NCI-H2171 treated with DMSO at 0.1 percent for 48 hours (cell line): ENCODE results near the gene ISOC2.
"Not testable (repeated sequence)": the region's sequence is repeated elsewhere in the genome, so short reads cannot be mapped to it uniquely, and the experiment has no call there.

Experiments used
- DNase-seq: peaks from one replicate; lab custom pipeline; 2025; lab: John Stamatoyannopoulos, UW

Gene ISOC2

DNA sequence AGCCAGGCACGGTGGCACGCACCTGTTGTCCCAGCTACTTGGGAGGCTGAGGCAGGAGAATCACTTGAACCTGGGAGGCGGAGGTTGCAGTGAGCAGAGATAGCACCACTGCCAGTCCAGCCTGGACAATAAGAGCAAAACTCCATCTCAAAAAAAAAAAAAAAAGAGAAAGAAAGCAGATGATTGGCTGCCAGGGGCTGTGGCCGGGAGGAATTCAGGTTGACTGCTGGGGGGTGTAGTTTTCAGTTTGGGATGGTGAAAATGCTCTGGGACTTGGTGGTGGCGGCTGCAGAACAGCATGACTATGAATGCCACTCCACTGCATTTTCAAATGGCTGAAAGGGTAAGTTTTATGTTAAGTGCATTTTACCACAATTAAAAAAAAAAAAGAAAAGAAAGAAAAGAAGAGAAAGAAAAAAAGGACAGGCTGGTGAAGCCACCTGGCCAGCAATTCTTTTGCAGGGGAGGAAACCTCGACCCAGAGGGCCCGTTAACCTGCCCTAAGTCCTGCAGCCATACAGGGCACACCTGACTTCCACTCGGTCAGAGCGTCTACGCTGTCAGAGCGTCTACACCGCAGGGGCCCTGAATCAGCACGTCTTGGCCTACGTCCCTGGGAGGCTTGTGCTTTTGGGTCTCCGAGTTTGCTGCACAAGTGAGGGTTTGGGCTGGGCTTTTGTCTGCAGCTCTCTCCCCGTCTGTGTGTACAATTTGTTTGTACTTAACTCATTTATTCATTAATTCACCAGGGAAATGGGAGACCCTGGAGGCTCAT is 3.6 kb downstream of the ISOC2 start:
- no peak for DNase-seq

DNA sequence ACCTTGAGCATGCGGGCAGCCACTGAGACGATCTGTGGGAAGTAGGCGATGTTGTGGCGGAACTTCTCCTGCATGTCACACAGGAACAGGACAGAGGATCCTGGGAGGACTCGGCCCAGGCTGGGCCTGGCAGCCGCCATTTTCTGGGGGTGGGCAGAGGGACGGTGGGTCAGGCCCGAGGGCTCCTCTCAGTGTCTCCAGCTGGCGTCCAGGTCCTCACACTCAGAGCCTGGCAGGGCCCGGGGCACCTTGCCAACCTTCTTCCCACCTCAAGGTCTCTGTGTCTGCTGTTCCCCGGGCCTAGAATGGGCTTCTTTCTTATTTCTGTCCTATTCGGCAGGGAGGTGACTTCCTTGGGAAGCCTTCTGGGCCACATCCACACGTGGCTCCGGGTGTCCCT is 5.1 kb downstream of the ISOC2 start:
- DNase-seq = no peak

DNA sequence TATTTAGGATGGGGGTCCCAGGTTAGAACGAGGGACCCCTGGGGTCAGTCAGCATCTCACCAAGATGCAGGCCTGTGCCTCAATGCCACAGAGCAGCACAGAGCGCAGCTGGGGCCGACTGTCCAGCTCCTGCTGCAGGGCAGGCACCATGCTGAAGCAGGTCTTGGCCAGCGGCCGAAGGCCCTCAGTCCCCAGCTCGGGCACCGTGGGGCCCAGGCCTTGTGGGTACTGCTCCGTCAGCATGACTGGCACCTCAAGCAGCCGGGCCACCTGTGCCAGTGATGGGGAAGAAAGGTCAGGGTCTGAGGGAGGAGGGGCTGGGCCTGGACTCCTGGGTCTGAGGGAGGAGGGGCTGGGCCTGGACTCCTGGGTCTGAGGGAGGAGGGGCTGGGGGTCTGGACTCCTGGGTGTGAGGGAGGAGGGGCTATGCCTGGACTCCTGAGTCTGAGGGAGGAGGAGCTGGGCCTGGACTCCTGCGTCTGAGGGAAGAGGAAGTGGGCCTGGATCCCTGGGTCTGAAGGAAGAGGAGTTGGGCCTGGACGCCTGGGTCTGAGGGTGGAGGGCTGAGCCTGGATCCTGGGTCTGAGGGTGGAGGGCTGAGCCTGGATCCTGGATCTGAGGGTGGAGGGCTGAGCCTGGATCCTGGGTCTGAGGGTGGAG is 5.7 kb downstream of the ISOC2 start:
- DNase-seq = no peak

DNA sequence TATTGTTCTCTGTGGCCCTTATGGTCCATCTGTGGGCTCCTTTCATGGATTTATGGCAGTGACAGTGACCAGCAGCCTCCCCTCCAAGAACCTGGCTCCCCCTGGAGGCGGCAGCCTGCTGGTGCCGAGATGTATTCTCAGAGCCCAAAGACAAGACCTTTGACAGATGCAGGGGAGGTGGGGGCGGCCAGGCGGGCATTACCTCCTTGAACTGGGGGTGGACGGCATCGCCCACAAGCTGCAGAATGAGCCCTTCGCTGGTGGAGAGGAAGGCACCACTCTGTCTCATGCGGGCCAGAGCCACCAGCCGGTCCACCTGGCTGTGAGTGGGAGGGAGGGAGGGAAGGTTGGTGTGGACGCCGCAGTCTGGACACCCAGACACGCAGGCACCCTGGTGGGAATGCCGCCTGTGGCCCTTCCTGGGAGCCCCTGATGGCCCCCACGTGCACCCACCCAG is 6.6 kb downstream of the ISOC2 start:
- no peak for DNase-seq

DNA sequence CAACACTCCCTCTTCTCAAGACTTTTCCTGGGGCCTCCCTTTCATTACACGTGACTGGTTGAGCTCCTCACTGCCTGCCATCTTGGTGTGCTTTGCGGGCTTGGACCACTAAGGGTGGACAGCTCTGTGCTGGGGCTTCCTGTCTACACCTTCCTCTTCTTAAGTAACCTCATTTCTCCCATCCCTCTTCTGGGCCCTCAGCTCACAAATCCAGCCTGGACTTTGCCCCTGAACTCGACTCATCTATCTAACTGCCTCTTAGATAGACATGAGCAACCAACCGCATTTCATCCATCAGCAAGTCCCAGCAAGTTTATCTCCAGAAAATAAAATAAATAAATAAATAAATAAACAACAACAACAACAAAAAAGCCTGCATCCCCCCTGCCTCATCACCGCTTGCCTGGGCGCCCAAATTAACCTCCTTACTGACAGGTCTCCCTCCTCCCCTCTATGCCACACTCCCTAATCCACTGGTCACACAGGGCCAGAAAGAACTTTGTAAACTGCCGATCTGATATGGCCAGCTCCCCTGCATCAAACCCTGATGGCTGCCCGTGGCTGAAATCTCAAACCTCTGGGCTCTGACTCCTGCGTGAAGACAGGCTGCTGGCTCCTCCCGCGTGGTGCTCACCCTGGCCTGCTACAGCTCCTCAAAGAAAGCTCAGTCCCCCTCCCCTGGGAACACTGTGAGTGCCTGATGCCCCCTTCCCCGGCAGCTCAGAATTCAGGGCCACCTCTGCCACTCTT is 7.8 kb downstream of the ISOC2 start:
- no peak for DNase-seq

DNA sequence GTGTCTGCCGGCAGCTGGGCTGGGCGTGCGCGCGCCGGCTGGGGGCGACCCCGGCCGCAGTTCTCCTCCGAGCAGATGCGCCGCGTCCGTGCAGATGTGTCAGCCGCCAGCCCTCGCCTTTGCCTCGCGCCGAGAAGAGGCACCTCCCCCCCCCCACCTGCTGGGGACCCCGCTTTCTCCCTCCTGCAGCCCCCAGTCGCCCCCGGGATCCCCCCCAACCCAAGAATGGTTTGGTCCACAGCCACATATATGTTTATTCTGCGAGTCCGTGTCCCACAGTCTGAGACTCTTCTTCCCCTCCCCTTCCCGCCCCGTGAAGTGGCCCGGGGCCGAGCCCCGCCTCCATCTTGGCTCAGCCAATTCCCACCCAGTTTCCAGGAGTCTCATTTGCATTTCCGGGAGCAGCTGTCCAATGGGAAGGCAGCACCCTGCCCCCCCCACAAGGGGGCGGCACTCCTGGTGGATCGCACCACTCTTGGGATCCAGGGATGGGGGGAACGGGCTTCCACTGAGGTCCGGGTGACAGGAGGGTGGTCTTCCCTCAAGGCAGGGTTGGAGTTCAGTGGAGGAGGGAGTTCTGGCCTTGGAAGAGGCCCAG is 8.6 kb downstream of the ISOC2 start:
- DNase-seq = peak; percentile 82

DNA sequence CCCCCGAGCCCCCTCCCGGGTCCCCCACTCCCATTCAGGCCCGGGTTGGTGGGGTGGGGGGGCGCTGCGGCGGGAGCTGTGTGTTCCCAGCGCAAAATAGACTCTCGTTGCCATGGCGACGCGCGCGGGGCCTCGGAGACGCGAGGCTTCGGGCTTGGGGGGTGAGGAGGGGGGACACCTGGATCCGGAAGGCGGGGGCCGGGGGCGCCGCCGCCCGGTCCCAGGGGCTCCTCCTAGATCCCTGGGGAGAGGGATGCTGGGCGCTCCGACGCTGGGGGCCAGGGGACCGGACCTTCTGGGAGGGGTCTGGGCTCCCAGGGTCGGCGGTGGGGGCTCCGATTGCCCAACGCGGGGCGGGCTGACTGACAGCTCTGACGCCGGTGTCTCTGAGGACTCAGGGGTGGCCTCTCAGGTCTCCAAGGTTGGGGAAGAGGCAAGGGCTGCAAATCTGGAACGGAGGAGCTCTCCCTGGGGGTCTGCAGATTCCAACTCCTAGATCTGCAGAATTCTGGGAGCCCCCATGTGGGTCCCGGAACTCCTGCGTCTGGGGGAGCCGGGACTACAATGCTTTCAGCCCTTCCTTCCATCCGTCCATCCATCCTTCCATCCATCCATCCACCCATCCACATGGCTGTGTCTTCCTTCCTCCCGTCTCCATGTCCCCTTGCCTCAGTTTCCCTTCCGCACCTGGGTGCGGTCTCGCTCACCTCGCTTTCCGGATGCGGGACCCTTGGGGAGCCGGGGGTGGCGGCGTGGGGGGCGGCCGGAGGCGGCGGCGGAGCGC is 9.3 kb downstream of the ISOC2 start:
- no peak for DNase-seq

DNA sequence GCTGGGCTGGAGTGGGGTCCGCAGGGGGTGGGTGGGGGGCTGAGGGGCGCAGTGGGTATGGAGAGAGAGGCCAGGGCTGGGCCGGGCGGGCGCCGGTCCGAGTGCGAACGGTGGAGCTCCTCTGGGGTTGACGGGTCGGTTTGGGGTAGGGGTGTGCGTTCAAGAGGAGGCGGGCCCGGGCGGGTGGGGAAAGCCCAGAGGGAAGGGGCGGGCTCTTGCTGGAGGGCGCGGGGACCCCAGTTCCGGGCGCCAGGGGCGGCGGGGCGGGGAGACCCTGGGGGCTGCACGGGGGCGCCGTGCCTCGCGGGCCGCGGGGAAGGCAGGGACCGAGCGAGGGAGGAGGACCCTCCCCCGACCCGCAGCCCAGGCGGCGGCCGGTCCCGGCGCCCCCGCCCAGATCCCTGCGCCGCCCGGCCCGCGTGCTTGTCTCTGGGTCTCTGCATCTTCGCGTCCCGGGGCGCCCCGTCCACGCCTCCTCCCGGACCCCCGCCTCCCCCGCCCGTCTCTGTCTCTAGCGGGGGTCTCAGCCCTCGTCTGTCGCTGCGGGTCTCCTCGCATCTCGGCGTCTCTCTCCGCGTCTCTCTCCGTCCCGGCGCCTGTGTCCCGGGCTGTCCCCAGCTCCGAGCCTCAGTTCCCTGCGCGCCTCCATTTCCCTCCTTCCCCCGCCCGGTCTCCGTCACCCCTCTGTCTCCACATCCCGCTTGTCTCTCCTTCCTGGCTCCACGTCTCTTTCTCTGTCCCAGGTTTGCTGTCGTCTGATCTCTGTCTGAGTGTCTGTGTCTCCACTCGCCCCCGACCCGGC is 10.1 kb downstream of the ISOC2 start:
- peak; percentile 30 for DNase-seq

DNA sequence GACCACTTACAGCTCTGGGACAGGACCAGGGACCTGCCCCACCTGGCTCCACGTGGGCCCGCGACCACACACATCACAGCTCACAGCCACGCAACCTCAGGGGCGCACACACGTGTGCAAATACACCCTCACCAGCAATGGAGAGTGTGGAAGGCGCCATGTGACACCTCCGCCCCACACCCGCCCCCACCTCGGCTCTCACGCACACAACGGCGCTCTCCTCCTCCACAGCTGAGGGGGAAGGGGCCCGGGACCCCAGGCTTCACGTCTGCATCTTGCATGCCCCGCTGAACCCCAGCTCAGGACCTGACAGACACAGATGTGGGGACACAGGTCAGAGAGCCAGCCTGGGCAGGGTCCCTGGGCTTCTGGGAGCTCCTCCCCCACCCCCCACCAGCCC is 12.0 kb downstream of the ISOC2 start:
- no peak for DNase-seq

DNA sequence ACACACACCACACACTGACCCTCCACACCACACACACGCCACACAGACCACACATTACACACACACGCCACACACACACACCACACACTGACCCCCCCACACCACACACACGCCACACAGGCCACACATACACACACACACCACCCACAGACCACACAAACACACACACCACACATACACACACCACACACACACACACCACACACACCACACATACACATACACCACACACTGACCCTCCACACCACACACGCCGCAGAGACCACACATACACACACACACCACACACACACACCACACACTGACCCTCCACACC is 13.3 kb downstream of the ISOC2 start:
- DNase-seq = not testable (repeated sequence)

DNA sequence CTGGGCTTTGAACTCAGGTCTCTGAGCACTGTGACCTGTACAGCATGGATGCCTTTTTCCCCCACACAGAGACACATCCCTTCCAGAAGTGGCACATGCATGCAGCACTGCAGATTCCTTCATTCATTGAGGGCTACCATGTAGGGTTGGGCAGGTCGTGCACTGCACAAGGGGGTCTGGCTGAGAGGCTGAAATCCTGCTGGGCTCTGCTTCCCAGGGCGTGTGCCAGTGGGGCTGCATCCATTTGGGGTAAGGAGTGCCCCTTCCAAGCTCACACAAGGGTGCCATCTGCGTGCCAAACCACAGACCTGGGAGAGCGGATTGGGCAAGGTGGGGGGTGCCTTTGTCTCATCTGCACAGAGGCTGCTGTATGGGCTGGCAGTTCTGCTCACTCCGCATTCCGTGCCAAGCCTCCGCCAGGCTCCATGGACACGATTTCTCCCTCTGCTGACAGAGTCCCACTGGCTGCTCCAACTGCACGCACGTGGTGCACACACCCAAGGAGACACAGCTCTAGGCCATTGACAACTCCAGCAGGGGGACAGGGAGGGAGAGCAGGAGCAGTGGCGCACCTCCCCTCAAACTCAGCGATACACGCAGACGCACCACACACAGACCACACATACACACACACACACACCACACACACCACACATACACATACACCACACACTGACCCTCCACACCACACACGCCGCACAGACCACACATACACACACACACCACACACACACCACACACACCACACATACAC is 13.8 kb downstream of the ISOC2 start:
- DNase-seq = peak; percentile 80

DNA sequence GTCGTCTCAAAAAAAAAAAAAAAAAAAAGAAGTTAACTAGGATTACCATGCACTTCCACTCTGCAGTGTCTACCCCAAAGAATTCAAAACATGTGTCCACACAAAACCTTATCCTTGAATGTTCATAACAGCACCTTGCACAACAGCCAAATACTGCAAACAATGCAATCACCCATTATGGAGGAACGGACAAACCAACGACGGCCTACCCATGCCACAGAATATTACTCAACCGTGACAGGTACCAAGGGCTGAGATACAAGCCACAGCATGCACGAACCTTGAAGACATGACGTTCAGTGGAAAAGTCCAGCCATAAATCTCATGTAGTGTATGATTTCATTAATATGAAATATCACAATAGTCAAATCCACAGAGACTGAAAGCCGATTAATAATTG is 15.4 kb downstream of the ISOC2 start:
- no peak for DNase-seq

DNA sequence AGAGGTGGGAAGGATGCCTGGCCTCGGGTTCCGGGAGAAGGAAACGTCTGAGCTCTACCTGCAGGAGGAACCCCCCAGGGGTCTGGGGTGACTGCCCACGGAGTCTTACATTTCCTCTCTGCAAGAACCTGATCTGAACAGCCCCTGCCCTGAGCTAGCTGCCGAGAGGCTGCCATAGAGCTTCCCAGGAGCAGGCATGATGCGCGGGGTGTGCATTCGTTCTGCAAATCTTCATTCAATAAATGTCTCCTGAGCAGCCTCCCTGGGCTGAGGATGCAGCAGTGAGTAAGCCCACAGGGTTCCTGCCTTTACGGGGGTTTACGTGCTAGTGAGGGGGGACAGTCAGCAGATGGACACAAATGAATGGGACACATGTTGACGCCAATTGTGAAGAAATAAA is 16.8 kb downstream of the ISOC2 start:
- no peak for DNase-seq

DNA sequence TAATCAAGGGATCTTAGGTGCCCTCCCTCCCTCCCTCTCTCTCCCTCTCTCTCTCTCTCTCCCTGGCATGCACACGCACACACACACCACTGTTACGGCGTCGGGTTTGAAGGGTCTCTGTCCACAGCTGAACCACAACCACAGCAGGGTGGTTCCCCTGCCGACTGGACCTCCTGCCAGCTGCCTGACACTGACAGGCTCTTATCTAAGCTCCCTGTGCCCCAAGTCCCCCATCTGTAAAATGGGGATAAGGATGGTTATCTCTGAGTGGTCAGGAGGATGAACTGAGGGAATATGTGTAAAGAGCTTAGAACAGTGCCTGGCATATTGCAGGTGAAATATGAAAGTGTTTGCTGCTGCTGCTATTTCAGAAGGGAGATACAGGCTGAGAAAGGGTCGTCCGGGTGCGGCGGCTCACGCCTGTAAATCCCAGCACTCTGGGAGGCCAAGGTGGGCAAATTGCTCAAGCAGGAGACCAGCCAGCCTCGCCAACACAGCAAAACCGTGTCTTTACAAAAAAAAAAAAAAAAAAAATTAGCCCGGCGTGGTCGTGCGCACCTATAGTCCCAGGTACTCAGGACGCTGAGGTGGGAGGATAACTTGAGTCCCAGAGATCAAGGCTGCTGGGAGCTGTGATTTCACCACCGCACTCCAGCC is 17.5 kb downstream of the ISOC2 start:
- DNase-seq = no peak

DNA sequence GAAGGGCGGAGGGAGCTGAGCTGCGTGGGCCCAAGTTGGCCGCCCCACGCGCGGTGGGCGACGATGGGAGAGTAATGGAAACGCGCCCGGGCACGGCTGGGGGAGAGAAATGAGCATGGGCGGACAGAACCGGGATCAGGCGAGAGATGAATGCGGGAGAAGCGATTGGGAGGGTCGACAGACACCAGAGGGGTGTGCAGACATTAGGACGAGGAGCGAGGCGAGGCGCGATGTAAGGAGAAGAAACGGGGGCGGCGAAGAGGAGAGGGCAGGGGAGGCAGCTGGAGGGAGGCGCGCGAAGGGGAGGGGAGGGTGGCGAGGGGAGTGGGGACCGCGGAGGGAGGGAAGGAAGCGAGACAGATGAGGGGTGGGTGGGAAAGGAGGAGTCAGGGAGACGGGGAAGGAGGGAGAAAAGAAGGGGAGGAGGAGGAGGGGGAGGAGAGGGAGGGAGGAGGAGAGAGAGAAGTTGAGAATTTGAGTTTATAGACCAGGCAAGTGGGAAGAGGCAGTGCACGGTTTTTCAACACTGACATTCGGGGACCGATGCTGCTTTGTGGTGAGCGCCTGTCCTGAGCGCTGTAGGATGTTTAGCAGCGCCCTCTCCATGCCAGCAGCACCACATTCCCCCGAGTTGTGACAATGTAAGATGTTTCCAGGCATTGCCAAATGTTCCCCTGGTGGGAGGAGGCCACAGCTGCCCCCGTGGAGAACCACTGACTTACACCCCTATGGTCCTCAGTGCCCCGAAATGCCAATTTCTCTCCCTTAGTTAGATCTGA is 18.2 kb downstream of the ISOC2 start, which contains the start of gene SHISA7:
Gene SHISA7 (minus strand): TSS at position 256 of the 779 bp plus-strand sequence. CDS start 437 bp downstream, outside the sequence.
- peak; percentile 28 for DNase-seq

DNA sequence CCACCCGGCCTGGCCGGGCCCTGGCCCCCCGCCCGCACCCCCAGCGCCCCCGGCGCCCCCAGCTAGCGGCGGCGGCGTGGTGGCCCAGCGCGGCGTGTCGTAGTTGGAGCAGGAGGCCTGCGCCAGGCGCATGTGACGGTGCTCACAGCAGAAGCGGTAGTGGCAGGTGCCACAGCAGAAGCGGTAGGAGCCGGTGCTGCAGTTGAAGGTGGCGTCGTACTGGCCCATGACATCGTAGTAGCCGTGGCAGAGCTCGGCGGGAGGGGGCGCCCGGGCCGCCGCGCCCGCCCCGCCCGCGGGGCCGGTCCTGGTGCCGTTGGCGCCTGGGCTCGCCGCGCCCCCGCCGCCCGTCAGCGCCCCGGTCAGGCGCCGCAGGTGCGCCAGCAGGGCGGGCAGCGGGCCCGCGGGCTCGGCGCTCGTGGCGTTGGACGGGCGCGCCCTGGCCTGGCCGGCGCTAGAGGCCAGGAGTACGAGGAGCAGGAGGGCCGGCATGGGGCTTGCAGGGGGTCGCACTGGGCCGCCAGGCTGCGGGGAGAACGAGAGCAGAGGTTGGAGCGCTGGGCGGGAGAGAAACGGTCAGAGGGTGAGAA is 19.0 kb downstream of the ISOC2 start:
- DNase-seq = peak; percentile 53

DNA sequence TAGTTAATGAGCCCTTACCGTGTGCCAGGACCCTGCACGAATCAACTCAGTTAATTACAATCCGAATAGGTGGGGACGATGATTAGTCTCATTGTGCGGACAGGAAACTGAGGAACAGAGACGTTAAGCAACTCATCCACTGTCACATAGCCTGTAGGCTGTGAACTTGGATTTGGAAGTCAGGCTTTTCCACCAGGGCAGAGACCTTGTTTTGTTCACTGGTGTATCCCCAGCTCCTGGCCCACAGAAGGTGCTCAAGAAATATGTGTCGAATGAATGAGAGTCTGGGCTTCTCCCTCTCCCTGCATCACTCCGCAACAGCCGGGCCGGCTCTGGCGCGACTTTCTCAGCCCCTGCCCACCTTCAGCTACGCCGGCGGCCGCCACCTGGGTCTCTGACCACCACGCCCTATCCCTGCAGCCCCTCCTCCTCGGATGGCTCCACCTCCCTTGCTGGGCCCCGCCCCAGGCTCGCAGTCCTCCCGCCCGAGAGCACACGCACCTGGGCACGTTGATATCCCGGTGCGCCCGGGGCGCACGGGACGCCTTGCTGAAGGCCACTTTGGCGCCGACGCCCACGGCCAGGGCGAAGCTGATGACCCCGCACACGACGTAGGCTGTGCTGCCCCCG is 19.6 kb downstream of the ISOC2 start:
- peak; percentile 56 for DNase-seq

DNA sequence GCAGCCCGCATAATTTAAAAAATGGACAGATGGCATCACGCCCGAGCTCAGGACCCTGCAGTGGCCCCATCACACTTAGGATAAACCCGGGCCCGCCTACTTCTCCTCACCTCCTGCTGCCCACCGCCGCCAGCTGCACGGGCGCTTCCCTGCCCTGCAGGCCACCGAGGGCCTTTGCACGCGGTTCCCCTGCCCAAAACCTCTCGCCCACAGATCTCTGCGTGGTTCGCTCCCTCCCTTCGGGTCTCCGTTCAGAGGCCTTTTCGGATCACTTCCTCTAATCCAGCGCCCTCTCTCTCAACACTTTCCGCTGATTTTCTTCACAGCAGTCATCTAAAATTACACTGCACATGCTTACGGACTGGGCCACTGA is 20.1 kb downstream of the ISOC2 start:
- DNase-seq = no peak
